CD4-positive, alpha-beta T cell treated with Interleukin-15 for 1 hour (primary cell): ENCODE results near the gene PDE8B.

Experiments used
- DNase-seq: peaks from one replicate; pipeline ENCODE4 v3.0.0-alpha.2; 2020

The PDE8B gene

DNA sequence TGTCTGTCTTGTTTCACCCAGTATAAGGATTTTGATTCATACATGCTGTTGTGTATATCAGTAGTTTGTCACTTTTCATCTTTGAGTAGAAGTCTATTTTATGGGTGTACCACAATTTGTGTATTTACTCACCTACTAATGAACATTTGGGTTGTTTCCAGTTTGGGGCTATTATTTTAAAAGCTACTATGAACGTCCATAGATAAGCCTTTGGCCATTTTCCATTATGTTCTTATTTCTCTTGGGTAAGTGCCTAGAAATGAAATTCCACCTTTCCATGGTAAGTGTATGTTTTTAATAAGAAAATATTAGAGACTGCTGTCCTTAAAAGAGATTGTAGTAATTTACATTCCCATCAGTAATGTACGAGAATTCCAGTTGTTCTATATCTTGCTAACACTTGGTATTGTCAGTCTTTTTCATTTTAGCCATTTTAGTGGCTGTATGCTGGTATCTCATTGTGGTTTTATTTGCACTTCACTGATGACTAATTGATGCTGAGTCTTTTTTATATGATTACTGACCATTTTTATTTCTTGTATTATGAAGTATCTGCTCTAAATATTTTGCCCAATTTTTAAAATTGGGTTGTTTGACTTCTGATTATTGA is 17.9 kb upstream of the PDE8B start:
- no peak for DNase-seq

DNA sequence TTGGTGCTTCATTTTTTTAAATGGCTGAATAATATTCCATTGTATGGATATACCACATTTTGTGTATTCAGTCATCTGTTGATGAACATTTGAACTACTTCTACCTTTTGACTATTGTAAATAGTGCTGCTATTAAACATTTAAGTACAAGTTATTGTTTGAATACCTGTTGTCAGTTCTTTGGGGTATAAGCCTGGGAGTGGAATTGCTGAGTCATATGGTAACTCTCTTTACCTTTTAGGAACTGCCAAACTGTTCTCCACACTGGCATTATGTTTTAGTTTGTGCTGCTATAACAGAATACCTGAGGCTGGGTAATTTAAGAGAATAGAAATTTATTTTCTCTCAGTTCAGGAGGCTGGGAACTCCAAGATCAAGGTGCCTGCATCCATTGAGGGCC is 15.7 kb upstream of the PDE8B start:
- no peak for DNase-seq

DNA sequence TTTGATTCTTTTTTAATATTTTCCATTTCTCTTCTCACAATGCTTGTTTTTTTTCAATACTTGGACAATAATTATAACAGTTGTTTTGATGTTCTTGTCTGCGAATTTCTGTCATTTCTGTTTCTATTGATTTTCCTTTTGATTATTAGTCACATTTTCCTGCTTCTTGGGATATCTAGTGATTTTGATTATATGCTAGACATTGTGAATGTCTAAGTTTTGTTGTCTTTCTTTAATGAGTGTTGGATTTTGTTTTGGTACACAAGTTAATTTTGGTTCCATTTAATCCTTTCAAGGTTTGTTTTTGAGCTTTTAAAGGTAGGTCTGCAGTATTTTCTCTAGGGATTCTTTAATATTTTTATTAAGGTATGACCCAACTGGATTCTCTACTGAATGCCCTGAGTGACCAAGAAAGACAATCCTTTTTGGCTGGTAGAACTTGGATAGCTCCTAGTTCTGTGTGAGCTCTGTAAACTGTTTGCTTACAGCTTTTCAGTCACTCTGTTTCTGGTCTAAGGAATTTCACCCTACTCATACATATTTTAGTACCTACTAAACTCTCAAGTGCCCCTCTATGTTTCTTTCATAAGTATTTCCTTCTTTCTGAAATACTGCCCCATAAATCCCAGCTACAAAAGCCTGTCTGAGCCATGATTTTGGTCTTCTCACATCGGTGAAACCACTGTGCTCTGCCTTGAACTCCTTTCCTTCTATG is 12.5 kb upstream of the PDE8B start:
- DNase-seq = no peak

DNA sequence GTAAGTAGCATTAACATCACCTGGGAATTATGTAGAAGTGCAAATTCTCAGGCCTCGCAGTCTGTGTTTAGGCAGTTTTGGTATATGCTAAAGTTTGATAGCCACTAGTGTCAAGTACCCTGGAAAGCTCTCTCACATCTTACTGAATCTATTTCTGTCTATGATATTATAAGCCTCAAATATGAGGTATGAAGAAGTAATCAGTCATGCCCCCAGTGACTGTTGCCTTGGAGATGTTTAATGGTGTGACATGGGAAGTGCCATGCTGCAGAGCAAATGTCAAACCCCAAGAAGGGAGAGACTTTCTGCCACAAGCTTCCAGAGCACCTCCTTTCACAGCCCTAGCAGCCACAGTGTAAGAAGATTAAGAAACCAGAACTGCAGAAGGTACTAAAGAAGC is 9.8 kb upstream of the PDE8B start:
- DNase-seq = no peak

DNA sequence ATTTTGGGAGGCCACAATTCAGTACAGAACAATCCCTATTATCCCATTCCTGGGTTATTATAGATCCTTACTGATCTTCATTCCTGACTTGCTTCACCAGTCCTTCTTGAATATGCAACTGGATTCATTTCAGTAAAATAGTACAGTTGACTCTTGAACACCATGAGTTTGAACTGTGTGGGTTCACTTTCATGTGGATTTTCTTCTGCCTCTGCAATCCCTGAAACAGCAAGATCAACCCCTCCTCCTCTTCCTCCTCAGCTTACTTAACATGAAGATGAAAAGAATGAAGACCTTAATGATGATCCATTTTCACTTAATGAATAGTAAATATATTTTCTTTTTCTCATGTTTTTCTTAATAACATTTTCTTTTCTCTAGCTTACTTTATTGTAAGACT is 8.3 kb upstream of the PDE8B start:
- no peak for DNase-seq

DNA sequence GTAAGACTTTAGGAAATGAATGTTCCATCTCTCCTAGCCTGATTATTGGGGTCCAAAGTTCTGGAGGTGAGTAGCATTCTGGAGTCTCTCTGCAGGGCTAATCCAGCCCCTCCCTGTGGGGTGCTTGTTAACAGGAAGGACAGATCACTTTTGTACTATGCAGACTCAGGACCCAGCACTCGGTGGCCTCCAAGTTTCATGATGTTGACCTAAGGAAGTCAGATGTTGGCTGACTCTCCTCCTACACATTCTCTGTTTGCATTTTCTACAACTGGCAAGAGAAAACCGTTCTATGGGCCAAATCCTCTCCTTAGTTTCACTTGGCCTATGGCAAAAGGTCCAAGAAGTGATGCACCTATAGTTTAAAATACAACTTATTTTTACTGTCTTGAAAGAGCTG is 5.5 kb upstream of the PDE8B start:
- no peak for DNase-seq

DNA sequence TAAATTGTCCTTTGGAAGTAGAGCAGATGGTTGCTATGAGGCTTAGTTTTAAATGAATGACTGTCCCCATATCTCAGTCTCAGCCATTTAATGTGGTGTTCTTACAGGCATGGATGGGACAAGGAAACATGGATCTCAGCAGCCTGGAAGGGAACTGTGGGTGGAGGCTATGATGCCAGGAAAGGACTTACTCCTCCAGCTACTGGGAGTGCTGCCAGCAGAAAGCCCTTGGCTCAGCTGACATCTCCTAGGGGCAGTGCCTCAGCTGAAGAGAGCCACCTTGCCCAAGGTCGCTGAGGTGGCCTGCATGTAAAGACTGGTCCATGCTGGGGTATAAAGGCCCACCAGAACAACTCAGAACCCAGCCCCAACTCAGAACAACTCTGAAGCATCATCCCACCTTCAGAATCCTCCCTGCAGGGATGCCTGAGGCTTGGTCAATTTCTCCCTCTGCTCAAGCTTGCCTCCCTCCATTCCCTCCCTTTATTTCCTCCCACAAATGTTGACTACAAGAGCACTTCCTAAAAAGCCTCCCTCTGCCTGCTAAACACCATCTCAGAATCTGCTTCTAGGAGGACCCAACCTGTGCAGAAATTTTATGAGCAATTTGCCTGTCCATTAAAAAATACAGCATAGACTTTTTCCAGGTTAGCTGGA is 1.8 kb upstream of the PDE8B start:
- DNase-seq = no peak

DNA sequence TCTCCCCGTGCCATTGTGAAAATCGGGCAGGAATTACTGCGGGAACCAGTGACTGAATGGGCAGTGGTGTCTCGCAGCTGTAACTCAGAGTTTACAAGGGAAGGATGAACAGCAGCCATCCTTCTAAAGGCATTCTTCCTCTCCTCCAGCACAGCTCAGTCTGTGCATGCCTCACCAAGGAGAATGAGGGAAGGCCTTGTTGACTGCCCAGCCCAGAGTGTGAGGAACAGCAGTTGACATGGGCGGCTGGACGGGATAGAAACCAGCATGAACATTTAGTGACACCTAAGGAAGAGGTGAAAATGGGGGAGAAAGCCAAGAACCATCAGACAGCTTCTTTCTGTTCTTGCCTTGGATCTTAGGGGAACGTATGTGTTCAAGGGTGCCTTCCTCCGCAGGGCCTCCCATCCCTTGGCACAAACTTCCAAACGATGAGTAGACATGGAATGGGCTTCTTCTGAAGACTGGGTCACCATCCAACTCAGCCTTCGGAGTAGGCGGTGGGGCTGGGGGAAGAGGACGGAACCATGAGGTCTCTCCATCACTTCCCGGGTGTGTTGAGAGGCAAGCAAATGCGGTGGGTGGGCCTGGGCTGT is 887 bp upstream of the PDE8B start:
- no peak for DNase-seq

DNA sequence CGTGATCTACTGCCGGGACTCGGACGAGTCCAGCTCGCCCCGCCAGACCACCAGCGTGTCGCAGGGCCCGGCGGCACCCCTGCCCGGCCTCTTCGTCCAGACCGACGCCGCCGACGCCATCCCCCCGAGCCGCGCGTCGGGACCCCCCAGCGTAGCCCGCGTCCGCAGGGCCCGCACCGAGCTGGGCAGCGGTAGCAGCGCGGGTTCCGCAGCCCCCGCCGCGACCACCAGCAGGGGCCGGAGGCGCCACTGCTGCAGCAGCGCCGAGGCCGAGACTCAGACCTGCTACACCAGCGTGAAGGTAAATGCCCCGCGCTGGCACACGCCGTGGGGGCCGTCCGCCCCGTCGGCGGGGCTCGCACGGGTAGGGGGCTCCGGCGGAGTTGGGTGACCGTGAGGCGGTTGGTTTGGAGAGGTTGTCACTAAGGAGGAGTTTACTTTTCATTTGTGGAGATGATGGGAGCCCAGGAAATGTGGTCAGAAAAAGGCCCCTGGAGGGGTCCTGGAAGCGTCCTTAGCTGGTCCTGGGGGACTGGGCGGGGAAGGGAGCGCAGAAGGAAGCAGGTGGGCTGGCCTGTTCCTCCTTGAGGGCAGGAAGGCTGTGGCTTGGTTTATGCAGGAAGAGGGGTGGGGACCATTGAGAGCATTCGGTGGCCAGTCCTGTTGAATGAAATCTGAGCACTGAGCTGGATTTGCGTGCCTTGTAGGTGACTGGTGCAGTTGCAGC is 647 bp downstream of the PDE8B start:
- no peak for DNase-seq

DNA sequence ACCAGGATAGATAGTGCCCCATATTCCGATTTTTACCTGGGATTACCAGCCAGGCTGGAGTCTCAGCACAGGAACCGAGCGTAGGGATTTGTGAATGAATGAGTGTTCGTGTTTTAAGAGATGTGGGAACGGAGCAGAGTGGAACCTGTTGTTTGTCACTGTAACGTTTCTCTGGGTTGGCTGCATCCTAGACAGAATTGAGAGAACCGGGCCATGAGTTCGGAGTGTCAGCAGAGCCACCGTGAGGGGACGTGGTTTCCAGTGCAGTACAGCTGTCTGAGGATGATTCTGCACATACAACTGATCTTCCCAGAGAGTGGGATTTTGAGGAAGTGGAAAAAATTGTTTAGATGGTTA is 1.2 kb downstream of the PDE8B start:
- no peak for DNase-seq

DNA sequence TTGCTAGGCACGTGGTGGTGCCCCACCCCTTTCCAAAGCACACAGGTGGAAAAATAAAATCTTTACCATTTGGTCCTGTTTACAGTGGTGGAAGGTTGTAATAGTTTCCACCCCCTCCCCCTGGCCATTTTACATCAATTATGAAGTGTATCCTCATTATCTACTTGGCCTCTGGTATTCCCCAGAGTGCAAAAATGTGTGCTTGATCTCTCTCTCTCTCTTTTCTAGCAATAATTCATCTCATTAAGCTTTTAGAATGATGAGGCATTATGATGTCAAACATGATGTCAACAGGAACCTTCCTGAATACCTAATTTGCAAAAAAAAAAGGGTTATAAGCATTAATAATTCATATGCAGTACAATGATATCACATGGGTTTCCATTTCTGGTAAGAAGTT is 3.1 kb downstream of the PDE8B start:
- no peak for DNase-seq

DNA sequence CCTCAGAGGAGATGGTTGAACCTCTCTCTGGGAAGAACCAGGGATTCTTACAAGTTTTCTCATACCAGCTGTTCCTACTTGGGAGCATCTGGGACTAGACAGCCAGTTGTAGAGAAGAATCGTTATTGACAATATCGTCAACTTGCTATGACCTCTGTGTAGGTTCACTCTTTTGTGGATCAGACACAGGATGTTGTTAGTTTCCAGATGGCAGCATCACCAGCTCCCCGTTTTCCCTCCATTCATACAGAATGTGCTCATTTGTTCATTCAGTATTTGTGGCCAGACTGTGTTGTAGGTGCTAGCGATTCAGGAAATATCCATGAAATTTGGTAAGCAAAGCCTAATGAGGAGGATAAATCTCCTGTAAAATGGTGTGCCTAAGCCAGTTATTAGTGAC is 3.7 kb downstream of the PDE8B start:
- DNase-seq = no peak

DNA sequence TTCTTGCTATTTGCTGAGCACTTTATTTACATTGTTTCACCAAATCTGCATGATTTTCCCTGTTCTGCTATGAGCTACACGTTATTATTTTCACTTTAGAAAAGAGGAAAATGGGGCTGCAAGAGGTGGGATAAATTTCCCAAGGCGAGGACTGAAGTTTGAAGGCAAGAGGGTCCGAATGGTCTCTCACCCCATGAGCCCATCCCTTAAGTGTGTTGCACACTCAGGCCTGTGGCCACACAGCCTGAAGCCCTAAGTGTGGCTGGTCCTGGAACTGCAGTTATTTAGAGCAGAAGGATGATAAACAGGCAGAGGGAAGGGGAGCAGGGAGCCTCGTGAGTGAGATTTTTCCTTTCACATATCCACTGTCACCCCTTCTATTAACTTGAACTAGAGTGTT is 7.8 kb downstream of the PDE8B start:
- no peak for DNase-seq

DNA sequence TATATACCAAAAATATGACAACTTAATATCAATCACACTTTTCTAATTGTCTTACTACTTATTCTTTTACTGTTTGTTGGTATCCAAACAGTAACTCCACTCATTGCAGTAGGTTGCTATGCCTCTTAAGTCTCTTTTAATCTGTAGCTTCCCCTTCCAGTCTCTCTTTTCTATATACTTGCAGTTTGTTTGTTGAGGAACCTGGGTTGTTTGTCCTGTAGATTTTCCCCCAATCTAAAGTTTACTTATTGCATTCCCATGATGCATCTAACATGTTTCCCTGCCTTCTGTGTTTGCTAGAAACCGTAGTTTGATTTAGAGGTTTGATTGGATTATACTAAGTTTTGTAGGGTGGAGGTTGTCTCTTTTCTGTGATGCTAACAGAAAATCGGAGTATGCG is 10.6 kb downstream of the PDE8B start:
- no peak for DNase-seq

DNA sequence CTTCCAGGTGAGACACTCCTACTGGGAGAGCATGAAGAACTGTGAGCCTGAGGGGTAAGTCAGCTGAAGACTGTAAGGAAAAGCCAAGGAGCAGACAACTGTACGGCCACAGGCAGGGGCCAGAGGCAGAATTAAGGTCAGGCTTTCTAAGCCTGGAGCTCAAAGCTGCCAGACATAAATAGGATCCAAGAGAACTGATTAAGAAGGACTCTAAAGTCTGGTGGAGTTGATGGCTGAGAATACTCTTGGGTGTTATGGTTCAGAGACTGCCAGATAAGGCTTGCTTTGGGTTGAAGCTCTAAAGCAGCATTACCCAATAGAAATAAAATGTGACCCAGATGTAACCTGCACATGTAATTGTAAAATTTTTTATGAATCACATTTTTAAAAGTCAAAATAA is 12.2 kb downstream of the PDE8B start:
- no peak for DNase-seq

DNA sequence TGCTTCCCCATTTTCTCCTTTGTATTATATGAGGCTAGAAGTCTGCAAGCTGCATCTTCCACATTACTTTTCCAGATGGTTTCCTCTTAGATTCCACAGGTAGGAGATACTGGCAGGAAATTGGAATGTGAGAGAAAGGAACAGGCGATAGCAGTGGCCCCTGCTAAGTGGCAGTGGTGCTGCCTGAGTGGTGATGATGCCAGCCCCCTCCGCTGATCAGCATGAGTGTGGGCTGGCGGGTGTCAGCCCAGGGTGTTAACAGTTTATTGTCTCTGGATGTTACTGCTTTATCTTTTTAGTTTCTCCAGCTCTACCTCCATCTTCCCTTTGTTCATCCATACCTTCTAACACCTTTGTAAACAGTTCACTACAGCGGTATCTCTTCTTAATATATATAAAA is 13.2 kb downstream of the PDE8B start:
- DNase-seq = no peak

DNA sequence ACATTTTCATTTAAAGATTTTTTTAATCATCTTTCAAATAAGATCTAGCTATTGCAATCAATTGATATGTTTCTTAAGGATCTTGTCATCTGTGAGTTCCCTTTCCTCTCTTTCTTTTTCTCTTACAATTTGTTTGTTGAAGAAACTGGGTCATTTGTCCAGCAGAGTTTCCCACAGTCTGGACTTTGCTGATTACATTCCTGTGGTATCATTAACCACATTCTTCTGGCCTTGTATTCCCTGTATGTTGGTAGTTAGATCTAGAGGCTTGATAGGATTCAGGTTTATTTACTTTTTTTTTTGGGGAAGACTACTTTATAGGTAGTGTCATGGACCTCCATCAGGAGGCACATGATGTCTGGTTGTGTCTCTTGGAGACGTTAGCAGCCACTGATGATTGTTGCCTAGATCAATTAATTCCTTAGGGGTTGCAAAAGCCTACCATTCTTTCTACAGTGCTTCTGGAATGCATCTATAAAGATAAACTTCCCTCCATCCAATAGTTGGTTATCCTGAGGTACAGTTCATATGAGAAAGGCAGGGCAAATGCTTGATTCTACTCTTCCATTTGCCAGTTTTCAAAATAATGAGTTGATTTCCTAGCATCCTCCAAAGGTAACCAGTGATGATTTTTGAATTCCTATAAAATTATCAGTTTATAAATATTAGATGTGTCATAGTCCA is 14.3 kb downstream of the PDE8B start:
- no peak for DNase-seq

DNA sequence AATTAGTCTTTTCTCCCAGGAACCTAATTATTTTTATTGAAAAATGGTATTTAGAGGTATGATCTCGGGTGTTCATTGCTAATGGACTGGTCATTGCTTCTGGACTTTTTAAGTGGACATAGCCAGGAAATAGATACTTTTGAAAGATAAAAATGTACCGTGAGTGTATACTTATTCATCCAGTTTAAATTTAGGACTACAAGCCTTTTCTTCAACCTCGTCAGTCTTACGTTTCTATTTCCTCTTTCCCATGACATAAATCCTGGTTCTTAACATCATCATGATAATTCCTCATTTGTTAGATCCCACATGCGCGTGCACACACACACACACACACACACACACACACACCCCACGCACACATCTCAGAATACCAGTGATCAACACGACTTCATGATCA is 15.1 kb downstream of the PDE8B start:
- no peak for DNase-seq

DNA sequence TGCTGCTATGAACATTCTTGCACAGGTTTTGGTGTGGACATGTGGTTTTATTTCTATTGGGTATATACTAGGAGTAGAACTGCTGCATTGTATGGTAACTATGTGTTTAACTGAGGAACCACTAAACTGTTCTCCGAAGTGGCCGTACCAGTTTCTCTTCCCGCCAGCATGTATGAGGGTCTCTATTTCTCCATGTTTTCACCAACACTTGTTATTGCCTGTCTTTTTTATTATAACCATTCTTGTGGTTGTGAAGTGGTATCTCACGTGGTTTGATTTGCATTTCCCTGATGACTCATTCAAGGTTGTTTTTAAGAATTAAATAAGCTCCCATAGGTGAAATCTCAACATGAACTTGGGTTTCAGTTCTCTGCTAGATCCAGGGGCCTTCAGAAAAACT is 19.4 kb downstream of the PDE8B start:
- no peak for DNase-seq

DNA sequence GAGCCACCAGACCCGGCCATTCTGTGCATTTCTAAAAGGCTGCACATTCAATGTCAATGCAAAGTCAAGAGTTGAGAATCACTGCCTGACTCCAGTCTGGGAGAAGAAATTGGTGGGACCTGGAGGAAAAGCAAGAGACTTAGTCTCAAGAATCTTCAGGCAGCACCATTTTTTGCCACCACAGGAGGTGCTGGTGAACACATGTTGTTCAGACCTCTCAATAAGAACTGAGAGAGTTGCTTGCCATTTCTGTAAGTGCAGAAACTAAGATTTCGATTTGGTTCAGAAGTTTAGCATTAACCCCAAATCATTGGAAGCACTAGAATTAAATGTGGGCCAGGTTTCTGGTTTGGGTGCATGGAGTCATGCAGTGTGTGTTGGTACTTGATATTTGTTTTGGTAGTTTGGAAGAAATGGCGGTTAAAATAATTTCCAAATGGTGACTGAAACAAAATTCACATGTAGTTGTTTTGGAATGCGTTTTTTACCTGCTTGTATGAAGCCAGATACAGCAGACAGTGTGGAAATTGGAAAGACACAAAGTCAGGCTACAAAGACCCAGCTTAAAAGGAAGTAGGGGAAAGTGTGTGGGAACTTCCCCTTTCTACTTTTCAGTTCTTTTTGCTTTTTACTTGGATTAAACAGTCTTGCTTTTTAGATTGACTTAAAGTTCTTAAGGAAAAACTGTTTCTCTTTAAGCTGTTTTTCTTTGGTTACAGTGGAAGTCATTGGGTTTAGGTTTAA is 20.4 kb downstream of the PDE8B start:
- DNase-seq = no peak

DNA sequence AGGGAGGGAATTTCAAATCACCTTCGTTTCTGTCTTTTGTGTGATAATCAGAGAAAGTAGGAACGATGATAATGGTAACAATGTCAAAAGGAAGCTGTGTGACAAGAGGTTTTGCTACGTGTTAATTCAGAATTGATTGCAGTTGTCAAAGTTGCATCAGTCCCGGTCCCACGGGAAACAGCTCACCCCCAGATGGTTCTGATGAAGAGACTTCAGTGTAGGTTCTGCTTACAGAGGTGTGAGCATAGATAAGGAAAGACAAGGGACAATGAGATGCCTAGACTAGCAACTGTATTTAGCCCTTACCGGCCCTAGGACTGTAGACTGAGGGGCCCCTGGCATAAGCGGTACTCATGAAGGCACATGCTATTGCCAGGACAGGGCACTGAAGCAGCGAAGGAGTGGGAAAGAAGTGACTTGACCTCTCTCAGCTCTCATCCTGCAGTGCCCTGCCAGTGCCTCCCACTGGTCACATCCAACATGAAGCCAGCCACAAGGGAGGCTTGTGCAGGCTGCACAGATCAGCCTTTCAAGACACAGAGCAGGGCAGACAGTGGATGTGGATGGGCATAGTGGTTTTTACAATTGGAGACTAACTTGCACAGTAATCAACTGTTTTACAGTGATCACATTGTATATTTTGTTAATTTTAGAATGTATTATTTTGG is 21.1 kb downstream of the PDE8B start:
- no peak for DNase-seq
